ENCODE results near the gene TOP3A. TPM values are rescaled to one million over a fixed set of nuclear protein-coding genes. Genes with fewer than 3 reads are reported as not detected.

TOP3A gene
- total and polyA plus RNA-seq, 2 of the 13 experiments (the other 11 are each of a cell fraction or from before 2014, with no cell fraction given) = 16.9 to 36.8 TPM

- TF ChIP-seq SSRP1 (CRISPR knock-in tag; IDR thresholded peaks at IDR 0.05) (no peak), ARNT (IDR thresholded peaks at IDR 0.05) (no peak), DR1 (CRISPR knock-in tag; IDR thresholded peaks at IDR 0.05) (peak; percentile 13; the same call in 1 of the 2 replicates), MNT (IDR thresholded peaks at IDR 0.05) (peak; percentile 72), SP4 (CRISPR knock-in tag; IDR thresholded peaks at IDR 0.05) (peak; percentile 65), ZSCAN9 (CRISPR knock-in tag; IDR thresholded peaks at IDR 0.05; ENCODE audit: borderline replicate concordance) (0 out of 2 replicates have a peak, but pooled peaks have one; percentile 53), HMG20A (CRISPR knock-in tag; IDR thresholded peaks at IDR 0.05; ENCODE audit: borderline replicate concordance) (no peak), MIER2 (CRISPR knock-in tag; IDR thresholded peaks at IDR 0.05) (0 out of 2 replicates have a peak, but pooled peaks have one; percentile 36), ZNF296 (CRISPR knock-in tag; conservative IDR thresholded peaks at IDR 0.05) (no peak), MEIS2 (CRISPR knock-in tag; IDR thresholded peaks at IDR 0.05) (peak; percentile 59; the same call in 1 of the 2 replicates), ZIK1 (CRISPR knock-in tag; IDR thresholded peaks at IDR 0.05; ENCODE audit: borderline replicate concordance, low read depth) (0 out of 2 replicates have a peak, but pooled peaks have one; percentile 85), CREM (IDR thresholded peaks at IDR 0.05) (peak; percentile 95), CREM (CRISPR knock-in tag; IDR thresholded peaks at IDR 0.05) (no peak), POLR2A (IDR thresholded peaks at IDR 0.05; ENCODE audit: insufficient read depth in 1 of 2, low read depth in 2 of 2, low read length in 2 of 2) (peak; percentile 67 to 90), RXRA (CRISPR knock-in tag; IDR thresholded peaks at IDR 0.05) (peak; percentile 56), ELF3 (CRISPR knock-in tag; IDR thresholded peaks at IDR 0.05) (peak; percentile 63; the same call in 1 of the 2 replicates), MLLT10 (CRISPR knock-in tag; IDR thresholded peaks at IDR 0.05) (no peak), FOXO1 (CRISPR knock-in tag; IDR thresholded peaks at IDR 0.05) (peak; percentile 34), YEATS4 (CRISPR knock-in tag; IDR thresholded peaks at IDR 0.05; ENCODE audit: borderline replicate concordance) (peak; percentile 90; the same call in 1 of the 2 replicates), ZNF256 (CRISPR knock-in tag; conservative IDR thresholded peaks at IDR 0.05) (0 out of 2 replicates have a peak, but pooled peaks have one; percentile 72), BCL6 (CRISPR knock-in tag; IDR thresholded peaks at IDR 0.05) (no peak; the same call in 1 of the 2 replicates), ZFX (CRISPR knock-in tag; IDR thresholded peaks at IDR 0.05; ENCODE audit: low read depth) (peak; percentile 75; the same call in 1 of the 2 replicates), ZNF577 (CRISPR knock-in tag; IDR thresholded peaks at IDR 0.05; ENCODE audit: borderline replicate concordance, low read depth) (no peak), ZBTB25 (CRISPR knock-in tag; IDR thresholded peaks at IDR 0.05) (peak; percentile 44; the same call in 1 of the 2 replicates), KMT2A (CRISPR knock-in tag; IDR thresholded peaks at IDR 0.05) (peak; percentile 85; the same call in 1 of the 2 replicates), DMAP1 (CRISPR knock-in tag; IDR thresholded peaks at IDR 0.05) (peak; percentile 81; the same call in 1 of the 2 replicates), ZMAT3 (CRISPR knock-in tag; conservative IDR thresholded peaks at IDR 0.05) (peak; percentile 46), TCF12 (IDR thresholded peaks at IDR 0.05) (no peak), TCF12 (CRISPR knock-in tag; IDR thresholded peaks at IDR 0.05) (no peak), ZNF430 (CRISPR knock-in tag; IDR thresholded peaks at IDR 0.05) (no peak; the same call in none of the 2 replicates), CHCHD3 (CRISPR knock-in tag; IDR thresholded peaks at IDR 0.05) (0 out of 2 replicates have a peak, but pooled peaks have one; percentile 3), ZKSCAN5 (CRISPR knock-in tag; IDR thresholded peaks at IDR 0.05) (0 out of 2 replicates have a peak, but pooled peaks have one; percentile 64), ZNF331 (CRISPR knock-in tag; IDR thresholded peaks at IDR 0.05) (no peak)
These were observed at the start of gene TOP3A, which contains the start of gene SMCR8 (continued) for GRCh38 chr17:18314731-18315561.

All from HepG2 (cell line).